ENCODE results near the gene EXOC2. TPM values are rescaled to one million over a fixed set of nuclear protein-coding genes. Genes with fewer than 3 reads are reported as not detected.

The EXOC2 gene, protein sequence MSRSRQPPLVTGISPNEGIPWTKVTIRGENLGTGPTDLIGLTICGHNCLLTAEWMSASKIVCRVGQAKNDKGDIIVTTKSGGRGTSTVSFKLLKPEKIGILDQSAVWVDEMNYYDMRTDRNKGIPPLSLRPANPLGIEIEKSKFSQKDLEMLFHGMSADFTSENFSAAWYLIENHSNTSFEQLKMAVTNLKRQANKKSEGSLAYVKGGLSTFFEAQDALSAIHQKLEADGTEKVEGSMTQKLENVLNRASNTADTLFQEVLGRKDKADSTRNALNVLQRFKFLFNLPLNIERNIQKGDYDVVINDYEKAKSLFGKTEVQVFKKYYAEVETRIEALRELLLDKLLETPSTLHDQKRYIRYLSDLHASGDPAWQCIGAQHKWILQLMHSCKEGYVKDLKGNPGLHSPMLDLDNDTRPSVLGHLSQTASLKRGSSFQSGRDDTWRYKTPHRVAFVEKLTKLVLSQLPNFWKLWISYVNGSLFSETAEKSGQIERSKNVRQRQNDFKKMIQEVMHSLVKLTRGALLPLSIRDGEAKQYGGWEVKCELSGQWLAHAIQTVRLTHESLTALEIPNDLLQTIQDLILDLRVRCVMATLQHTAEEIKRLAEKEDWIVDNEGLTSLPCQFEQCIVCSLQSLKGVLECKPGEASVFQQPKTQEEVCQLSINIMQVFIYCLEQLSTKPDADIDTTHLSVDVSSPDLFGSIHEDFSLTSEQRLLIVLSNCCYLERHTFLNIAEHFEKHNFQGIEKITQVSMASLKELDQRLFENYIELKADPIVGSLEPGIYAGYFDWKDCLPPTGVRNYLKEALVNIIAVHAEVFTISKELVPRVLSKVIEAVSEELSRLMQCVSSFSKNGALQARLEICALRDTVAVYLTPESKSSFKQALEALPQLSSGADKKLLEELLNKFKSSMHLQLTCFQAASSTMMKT
- 28.5 TPM for total RNA-seq
- long read RNA-seq, full-length matches to known transcripts: 45 of 86 reads
- long read RNA-seq, partial matches to known transcripts: 7 of 86 reads
- long read RNA-seq, other reads (novel, unspliced or antisense): 34 of 86 reads

DNA sequence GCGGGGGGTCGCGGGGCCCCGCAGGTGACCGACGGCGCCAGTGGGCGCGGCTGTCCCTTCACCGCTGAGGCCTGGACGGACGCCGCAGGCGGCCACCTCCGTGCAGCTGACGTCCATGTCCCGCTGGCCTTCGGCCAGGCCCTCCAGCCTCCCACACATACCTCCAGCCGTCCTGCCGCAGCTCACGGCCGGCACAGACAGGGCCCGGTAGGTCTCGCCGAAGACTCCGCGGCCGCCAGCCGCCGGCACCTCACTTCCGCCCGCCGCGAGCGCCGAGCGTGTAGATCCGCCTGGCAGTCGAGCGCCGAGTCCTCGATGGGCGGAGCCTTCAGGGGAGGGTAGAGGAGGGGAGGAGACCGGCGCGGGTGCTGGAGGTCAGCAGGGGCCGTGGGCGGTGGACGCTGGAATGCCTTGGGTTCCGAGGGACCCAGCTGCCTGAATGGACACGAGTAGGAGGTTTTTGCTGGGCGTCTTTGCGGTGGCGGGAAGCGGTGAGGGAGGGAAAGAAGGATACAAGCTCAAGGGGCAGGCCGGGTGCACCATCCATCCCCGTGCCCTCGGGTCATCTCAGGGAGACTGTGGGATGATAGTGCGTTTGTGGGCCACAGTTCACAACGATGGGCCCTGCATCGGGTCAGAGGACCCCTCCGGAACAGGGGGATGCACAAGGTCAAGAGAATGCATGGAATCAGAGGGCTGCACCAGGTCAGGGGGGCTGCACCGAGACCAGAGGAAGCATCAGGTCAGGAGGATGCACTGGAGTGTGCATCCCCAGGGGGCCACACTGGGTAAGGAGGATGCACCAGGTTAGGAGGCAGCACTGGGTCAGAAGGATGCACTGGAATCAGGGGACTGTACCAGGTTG lies at the start of gene EXOC2:
EXOC2 (minus strand) TSS at position 282 of the 865 bp plus-strand sequence. CDS start 55,321 bp downstream, outside the sequence.
- peak; percentile 93 for DNase-seq
- ATAC-seq: peak; percentile 97 to 99
- H3K9me3 ChIP-seq: no peaks in the 10 kb centered on the region
- H3K27ac ChIP-seq: peak within 1 kb of the TSS; percentile 89
- H3K36me3 ChIP-seq: peaks cover 9% of the 10 kb centered on the region
- peak within 1 kb of the TSS; percentile 84 for H3K4me3 ChIP-seq
- intact Hi-C loops (cut with DNase I): no loop called here
- TF ChIP-seq, protein P1, sequence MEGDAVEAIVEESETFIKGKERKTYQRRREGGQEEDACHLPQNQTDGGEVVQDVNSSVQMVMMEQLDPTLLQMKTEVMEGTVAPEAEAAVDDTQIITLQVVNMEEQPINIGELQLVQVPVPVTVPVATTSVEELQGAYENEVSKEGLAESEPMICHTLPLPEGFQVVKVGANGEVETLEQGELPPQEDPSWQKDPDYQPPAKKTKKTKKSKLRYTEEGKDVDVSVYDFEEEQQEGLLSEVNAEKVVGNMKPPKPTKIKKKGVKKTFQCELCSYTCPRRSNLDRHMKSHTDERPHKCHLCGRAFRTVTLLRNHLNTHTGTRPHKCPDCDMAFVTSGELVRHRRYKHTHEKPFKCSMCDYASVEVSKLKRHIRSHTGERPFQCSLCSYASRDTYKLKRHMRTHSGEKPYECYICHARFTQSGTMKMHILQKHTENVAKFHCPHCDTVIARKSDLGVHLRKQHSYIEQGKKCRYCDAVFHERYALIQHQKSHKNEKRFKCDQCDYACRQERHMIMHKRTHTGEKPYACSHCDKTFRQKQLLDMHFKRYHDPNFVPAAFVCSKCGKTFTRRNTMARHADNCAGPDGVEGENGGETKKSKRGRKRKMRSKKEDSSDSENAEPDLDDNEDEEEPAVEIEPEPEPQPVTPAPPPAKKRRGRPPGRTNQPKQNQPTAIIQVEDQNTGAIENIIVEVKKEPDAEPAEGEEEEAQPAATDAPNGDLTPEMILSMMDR (IDR thresholded peaks at IDR 0.05): no peak
- H3K4me1 ChIP-seq: peaks cover 21% of the 10 kb centered on the region
- no peaks in the 10 kb centered on the region for H3K27me3 ChIP-seq (ENCODE audit: low read depth)

DNA sequence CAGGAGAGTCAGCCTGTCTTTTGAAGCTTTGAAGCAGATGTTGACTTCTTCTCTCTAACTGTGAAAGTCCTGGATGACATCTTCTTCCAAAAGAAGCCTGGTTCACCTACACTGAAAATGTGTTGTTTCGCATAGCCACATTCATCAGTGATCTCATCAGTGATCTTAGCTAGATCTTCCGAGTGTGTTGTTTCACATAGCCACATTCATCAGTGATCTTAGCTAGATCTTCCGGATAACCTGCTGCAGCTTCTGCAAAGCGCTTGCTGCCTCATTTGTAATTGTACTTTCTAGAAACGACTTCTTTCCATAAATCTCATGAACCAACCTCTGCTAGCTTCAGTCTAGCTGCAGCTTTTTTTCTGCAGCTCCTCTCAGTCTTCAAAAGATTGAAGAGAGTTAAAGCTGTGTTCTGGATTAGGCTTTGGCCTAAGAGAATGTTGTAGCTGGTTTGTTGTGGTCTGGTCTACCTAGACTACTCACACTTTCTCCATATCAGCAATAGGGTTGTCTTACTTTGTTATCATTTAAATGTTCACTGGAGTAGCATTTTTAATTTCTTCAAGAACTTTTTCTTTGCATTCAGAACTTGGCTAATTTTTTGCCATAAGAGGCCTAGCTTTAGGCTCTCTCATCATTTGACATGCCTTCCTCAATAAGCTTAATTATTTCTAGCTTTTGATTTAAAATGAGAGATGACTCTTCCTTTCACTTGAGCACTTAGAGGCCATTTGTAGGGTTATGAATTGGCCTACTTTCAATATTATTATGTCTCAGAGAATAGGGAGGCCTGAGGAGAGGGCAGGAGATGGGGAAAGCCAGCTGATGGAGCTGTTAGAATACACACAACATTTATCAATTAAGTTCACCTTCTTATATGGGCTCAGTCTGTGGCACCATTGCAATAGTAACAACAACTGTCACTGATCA lies 48.7 kb upstream of the EXOC2 start:
- H3K4me3 ChIP-seq: no peak overlapping the region
- H3K36me3 ChIP-seq: no peaks in the 10 kb centered on the region
- no peaks in the 10 kb centered on the region for H3K4me1 ChIP-seq
- intact Hi-C loops (cut with DNase I): no loop called here
- no peaks in the 10 kb centered on the region for H3K27me3 ChIP-seq (ENCODE audit: low read depth)
- no peak overlapping the region for H3K27ac ChIP-seq
- no peaks in the 10 kb centered on the region for H3K9me3 ChIP-seq
- TF ChIP-seq, protein P1 (IDR thresholded peaks at IDR 0.05): no peak
- DNase-seq (no peak), ATAC-seq (no peak)

DNA sequence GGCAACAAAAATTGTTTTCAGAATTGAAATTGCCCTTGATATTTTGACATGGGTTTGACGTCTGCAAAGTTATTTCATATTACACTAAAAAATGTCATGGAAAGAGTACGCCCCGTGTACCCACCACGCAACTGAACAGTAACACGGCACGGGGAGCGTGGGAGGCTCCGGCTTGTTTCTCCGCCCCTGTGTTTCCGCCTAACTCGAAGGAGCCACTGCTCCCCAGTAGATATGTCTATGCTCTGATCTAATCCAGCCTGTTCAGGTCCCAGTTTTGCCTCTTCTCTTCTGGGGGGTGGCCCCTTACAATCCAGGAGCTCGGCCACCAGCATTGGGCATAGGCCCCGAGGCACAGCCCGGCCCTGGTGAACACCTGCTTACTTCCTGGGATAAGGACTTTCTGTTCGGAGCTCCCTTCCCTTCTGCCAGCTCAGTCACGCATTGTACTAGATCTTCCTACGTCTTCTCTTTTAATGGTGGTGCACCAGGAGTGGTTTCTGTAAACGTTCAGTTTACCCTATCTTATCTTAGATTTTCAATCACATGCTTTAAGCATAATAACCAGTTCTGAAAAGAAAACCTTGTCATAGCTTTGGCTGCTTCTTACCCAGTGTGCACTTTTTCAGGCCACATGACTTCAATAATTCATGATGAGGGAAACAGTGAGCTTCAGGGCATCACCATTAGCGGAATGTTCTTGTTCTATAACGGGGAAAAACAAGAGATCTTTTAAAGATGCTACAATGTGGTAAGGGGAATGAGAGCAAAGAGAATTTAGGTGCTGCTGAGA lies 43.9 kb upstream of the EXOC2 start:
- TF ChIP-seq, protein P1 (IDR thresholded peaks at IDR 0.05): no peak
- intact Hi-C loops (cut with DNase I): no loop called here
- Histone ChIP-seq H3K36me3 (no peaks in the 10 kb centered on the region), H3K4me3 (no peak overlapping the region), H3K27me3 (ENCODE audit: low read depth) (no peaks in the 10 kb centered on the region), H3K9me3 (no peaks in the 10 kb centered on the region), H3K4me1 (no peaks in the 10 kb centered on the region), H3K27ac (no peak overlapping the region)
- ATAC-seq (no peak), DNase-seq (no peak)

DNA sequence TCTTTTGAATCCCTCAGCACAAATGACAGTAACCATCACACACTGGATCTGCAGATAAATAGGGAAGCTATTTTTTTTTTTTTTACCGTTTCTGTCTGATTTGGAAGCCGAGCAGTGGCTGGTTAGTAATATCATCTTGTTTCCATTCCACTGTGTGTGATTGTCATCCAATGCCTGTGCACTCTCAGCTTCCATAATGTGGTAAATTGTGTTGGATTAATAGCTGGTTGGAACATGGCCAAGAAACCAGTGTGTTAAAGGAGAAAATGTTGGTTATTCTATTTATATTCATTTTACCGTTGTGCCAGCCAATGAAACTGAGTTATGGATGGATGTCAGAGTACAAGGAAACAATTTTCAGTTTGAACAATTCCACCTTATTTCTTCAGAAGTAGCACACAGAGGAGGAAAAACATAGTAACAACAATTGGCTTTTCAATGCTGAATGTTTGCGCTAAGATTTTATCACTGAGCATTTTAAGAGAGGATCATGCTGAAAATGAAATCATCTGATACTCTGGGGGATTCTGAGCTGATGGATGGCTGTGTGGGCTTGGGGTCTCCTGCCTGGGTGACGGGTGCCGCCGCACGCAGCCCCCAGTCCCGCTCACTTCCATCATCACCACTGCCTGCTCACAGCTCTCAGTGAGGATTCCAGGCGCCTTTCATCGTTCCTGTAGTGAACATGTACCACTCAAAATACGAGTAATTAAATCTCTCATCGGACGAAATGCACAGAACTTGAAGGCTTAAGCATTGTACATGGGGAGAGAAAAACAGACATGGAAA lies 40.7 kb upstream of the EXOC2 start:
- DNase-seq: no peak
- Histone ChIP-seq H3K4me1 (no peaks in the 10 kb centered on the region), H3K4me3 (no peak overlapping the region), H3K36me3 (no peaks in the 10 kb centered on the region), H3K9me3 (no peaks in the 10 kb centered on the region), H3K27me3 (ENCODE audit: low read depth) (no peaks in the 10 kb centered on the region), H3K27ac (no peak overlapping the region)
- no peak for ATAC-seq
- TF ChIP-seq, protein P1 (IDR thresholded peaks at IDR 0.05): no peak
- intact Hi-C loops (cut with DNase I): no loop called here

All from lower lobe of right lung (tissue), 2 donors.